SK-N-MC (cell line): ENCODE data around the gene NFAT5.
A peak's percentile ranks its signal among the peaks of the same experiment; 100 is the strongest.
"Not testable (repeated sequence)": the region's sequence is repeated elsewhere in the genome, so short reads cannot be mapped to it uniquely, and the experiment has no call there.

Source experiments
- DNase-seq: peaks from one replicate; pipeline ENCODE4 v3.0.0-alpha.2; 2011; ENCODE audit warnings: low read depth, low spot score
- H3K27ac ChIP-seq: fragments of 200-600 bp; sonication (generic); 2 replicates; pipeline ENCODE4 v1.5.1; 2016; ENCODE audit warnings: mixed run types
- H3K36me3 ChIP-seq: fragments of 200-600 bp; sonication (generic); 2 replicates; pipeline ENCODE4 v1.6.1; 2017; ENCODE audit warnings: antibody characterized with exemption, low read length, mixed read lengths; ENCODE audit not compliant: insufficient read depth
- H3K4me3 ChIP-seq: fragments of 200-600 bp; sonication (generic); 2 replicates; pipeline ENCODE4 v1.5.1; 2016
- H3K9ac ChIP-seq: fragments of 200-600 bp; sonication (generic); 2 replicates; pipeline ENCODE4 v1.8.0; 2017; ENCODE audit warnings: mixed run types, mixed read lengths; ENCODE audit not compliant: insufficient read length
- H3K9me3 ChIP-seq: fragments of 200-600 bp; sonication (generic); 2 replicates; pipeline ENCODE4 v1.6.1; 2017; ENCODE audit warnings: low read depth, mild to moderate bottlenecking, antibody characterized with exemption, low read length, moderate library complexity, mixed read lengths
- EZH2 ChIP-seq: fragments of 200-600 bp; sonication (generic); IDR thresholded peaks from one replicate; pipeline ENCODE4 v1.6.1; 2017; ENCODE audit warnings: antibody characterized with exemption
- FOXP2 ChIP-seq: optimal IDR thresholded peaks from 2 replicates; pipeline ENCODE3; 2011; ENCODE audit warnings: mild to moderate bottlenecking, moderate library complexity; ENCODE audit not compliant: insufficient read depth; ENCODE audit errors: extremely low read length, control extremely low read depth
- POLR2AphosphoS5 ChIP-seq: IDR thresholded peaks from 2 replicates; pipeline ENCODE4 v1.6.1; 2012; ENCODE audit warnings: mild to moderate bottlenecking, low read depth, low read length, borderline replicate concordance

Gene NFAT5

GRCh38 chr16:69563605-69564580 lies 1.9 kb upstream of the NFAT5 start:
- no peak for DNase-seq
- Histone ChIP-seq H3K27ac (no peak overlapping the region), H3K9ac (peak overlapping the region; percentile 10), H3K36me3 (no peaks in the 10 kb centered on the region; the same call in 1 of the 2 replicates), H3K4me3 (no peak overlapping the region), H3K9me3 (no peaks in the 10 kb centered on the region)
- TF ChIP-seq EZH2 (no peak), FOXP2 (no peak), POLR2AphosphoS5 (no peak)

- no peaks in the 10 kb centered on the region; the same call in 1 of the 2 replicates for H3K36me3 ChIP-seq
- H3K9me3 ChIP-seq, result no peaks in the 10 kb centered on the region
- peak overlapping the region; percentile 62; the same call in 1 of the 2 replicates for H3K27ac ChIP-seq
- peak overlapping the region; percentile 79 for H3K9ac ChIP-seq
- peak overlapping the region; percentile 78 for H3K4me3 ChIP-seq
- DNase-seq, result no peak
- no peak for TF ChIP-seq EZH2
- no peak for TF ChIP-seq POLR2AphosphoS5
- TF ChIP-seq FOXP2, result no peak
These were observed 708 bp upstream of the NFAT5 start for GRCh38 chr16:69564845-69565670.

GRCh38 chr16:69566240-69566980 lies 644 bp downstream of the NFAT5 start:
- no peak for TF ChIP-seq FOXP2
- no peak for TF ChIP-seq EZH2
- TF ChIP-seq POLR2AphosphoS5, result no peak
- Histone ChIP-seq H3K9ac (peak overlapping the region; percentile 71), H3K9me3 (no peaks in the 10 kb centered on the region), H3K27ac (peak overlapping the region; percentile 31; the same call in 1 of the 2 replicates), H3K36me3 (no peaks in the 10 kb centered on the region; the same call in 1 of the 2 replicates), H3K4me3 (peak overlapping the region; percentile 88)
- DNase-seq, result no peak

GRCh38 chr16:69566981-69567680 lies 1.4 kb downstream of the NFAT5 start:
- Histone ChIP-seq H3K36me3 (no peaks in the 10 kb centered on the region; the same call in 1 of the 2 replicates), H3K27ac (peak overlapping the region; percentile 31; the same call in 1 of the 2 replicates), H3K4me3 (peak overlapping the region; percentile 88), H3K9me3 (no peaks in the 10 kb centered on the region), H3K9ac (peak overlapping the region; percentile 71)
- TF ChIP-seq POLR2AphosphoS5 (no peak), EZH2 (no peak), FOXP2 (no peak)
- no peak for DNase-seq

- Histone ChIP-seq H3K9me3 (no peaks in the 10 kb centered on the region), H3K4me3 (peak overlapping the region; percentile 72), H3K9ac (peak overlapping the region; percentile 73), H3K27ac (peak overlapping the region; percentile 91), H3K36me3 (no peaks in the 10 kb centered on the region; the same call in 1 of the 2 replicates)
- no peak for DNase-seq
- TF ChIP-seq POLR2AphosphoS5, result no peak
- TF ChIP-seq FOXP2, result no peak
- TF ChIP-seq EZH2, result no peak
These were observed 2.9 kb downstream of the NFAT5 start for GRCh38 chr16:69568676-69569075.

GRCh38 chr16:69578771-69579170 lies 13.0 kb downstream of the NFAT5 start:
- H3K9me3 ChIP-seq, H3K4me3 ChIP-seq, DNase-seq, H3K36me3 ChIP-seq, H3K9ac ChIP-seq: not testable (repeated sequence)
- H3K27ac ChIP-seq, result peak overlapping the region; percentile 65; the same call in 1 of the 2 replicates

GRCh38 chr16:69579783-69580481 lies 14.2 kb downstream of the NFAT5 start:
- H3K4me3 ChIP-seq, result peak overlapping the region; percentile 45
- no peak overlapping the region for H3K9ac ChIP-seq
- no peak for TF ChIP-seq FOXP2
- TF ChIP-seq EZH2, result no peak
- no peak for TF ChIP-seq POLR2AphosphoS5
- peak overlapping the region; percentile 73 for H3K27ac ChIP-seq
- no peaks in the 10 kb centered on the region for H3K9me3 ChIP-seq
- H3K36me3 ChIP-seq, result no peaks in the 10 kb centered on the region
- no peak for DNase-seq
